K562 (cell line): ENCODE measurements around the gene SAMD8. TPM values are rescaled to one million over a fixed set of nuclear protein-coding genes. Genes with fewer than 3 reads are reported as not detected.

ENCODE experiments used
- ASH1L ChIP-seq: fragments of 450-650 bp; IDR thresholded peaks from 2 replicates; pipeline ENCODE4 v1.6.1; 2018; ENCODE audit warnings: borderline replicate concordance, mild to moderate bottlenecking, low read depth; ENCODE audit not compliant: partially characterized antibody
- BCOR ChIP-seq: fragments of 450-650 bp; IDR thresholded peaks from 2 replicates; pipeline ENCODE4 v1.6.1; 2016
- CHD1 ChIP-seq: fragments of 200-600 bp; sonication (generic); IDR thresholded peaks from one replicate; pipeline ENCODE4 v1.6.1; 2012; ENCODE audit warnings: mild to moderate bottlenecking, moderate library complexity, low read length, inconsistent platforms
- DPF2 ChIP-seq: fragments of 450-650 bp; IDR thresholded peaks from 2 replicates; pipeline ENCODE4 v1.6.1; 2016
- EWSR1 ChIP-seq: fragments of 450-650 bp; IDR thresholded peaks from 2 replicates; pipeline ENCODE4 v1.6.1; 2018; ENCODE audit warnings: borderline replicate concordance, mild to moderate bottlenecking, low read depth, moderate library complexity; ENCODE audit not compliant: partially characterized antibody
- GTF2F1 ChIP-seq: IDR thresholded peaks from 2 replicates; pipeline ENCODE4 v1.6.1; 2011; ENCODE audit warnings: low read depth, low read length, improper control_type of control experiment
- LEF1 ChIP-seq: fragments of 450-650 bp; IDR thresholded peaks from 2 replicates; pipeline ENCODE4 v1.6.1; 2016; ENCODE audit warnings: mild to moderate bottlenecking
- MYC ChIP-seq, 2 experiments: fragments of 250-450 bp in 1 of 2; sonication (Bioruptor Pico) in 1 of 2; IDR thresholded peaks; 2 replicates each; pipeline versions ENCODE4 v1.5.1 to v1.6.1; 2012 to 2021; ENCODE audit warnings: low read depth in 2 of 2, borderline replicate concordance in 1 of 2, improper control_type of control experiment in 1 of 2, low read length in 1 of 2, mild to moderate bottlenecking in 1 of 2, moderate library complexity in 1 of 2
- NFXL1 ChIP-seq: fragments of 450-650 bp; formaldehyde crosslinking; IDR thresholded peaks from 2 replicates; pipeline ENCODE4 v1.4.0; 2021; ENCODE audit warnings: mild to moderate bottlenecking
- POLR3A ChIP-seq: IDR thresholded peaks from 2 replicates; pipeline ENCODE4 v1.6.1; 2011; ENCODE audit warnings: borderline replicate concordance, mild to moderate bottlenecking, moderate library complexity; ENCODE audit not compliant: insufficient read length, insufficient read depth; ENCODE audit errors: extremely low read depth
- PTTG1 ChIP-seq: fragments of 450-650 bp; IDR thresholded peaks from 2 replicates; pipeline ENCODE4 v1.6.1; 2016; ENCODE audit warnings: low read depth, mild to moderate bottlenecking, missing genetic modification characterization, missing compliant biosample characterization
- RBM25 ChIP-seq: fragments of 200-400 bp; formaldehyde crosslinking; IDR thresholded peaks from 2 replicates; pipeline ENCODE4 v1.6.1; 2018; ENCODE audit warnings: low read length, low read depth, moderate library complexity; ENCODE audit not compliant: severe bottlenecking
- RBM39 ChIP-seq: fragments of 200-400 bp; formaldehyde crosslinking; optimal IDR thresholded peaks from 2 replicates; pipeline ENCODE3; 2018; ENCODE audit warnings: low read depth, low read length
- TAF1 ChIP-seq: IDR thresholded peaks from 2 replicates; pipeline ENCODE4 v1.6.1; 2011; ENCODE audit warnings: mild to moderate bottlenecking, low read length, moderate library complexity; ENCODE audit not compliant: insufficient read depth, control insufficient read depth, severe bottlenecking; ENCODE audit errors: extremely low read depth
- TGIF2 ChIP-seq: sonication (generic); formaldehyde crosslinking; IDR thresholded peaks from 2 replicates; pipeline ENCODE4 v1.8.1; 2022; ENCODE audit warnings: mild to moderate bottlenecking, missing genetic modification reagents, moderate library complexity
- XRCC5 ChIP-seq: fragments of 200-400 bp; formaldehyde crosslinking; IDR thresholded peaks from 2 replicates; pipeline ENCODE4 v1.6.1; 2017; ENCODE audit warnings: low read depth, mild to moderate bottlenecking, low read length
- ZBTB7A ChIP-seq: IDR thresholded peaks from 2 replicates; pipeline ENCODE4 v1.6.1; 2011; ENCODE audit warnings: low read depth, mild to moderate bottlenecking, low read length, moderate library complexity, borderline replicate concordance; ENCODE audit not compliant: control insufficient read depth
- ZBTB8A ChIP-seq: fragments of 450-650 bp; IDR thresholded peaks from 2 replicates; pipeline ENCODE4 v1.6.1; 2018; ENCODE audit warnings: mild to moderate bottlenecking, moderate library complexity; ENCODE audit not compliant: partially characterized antibody
- ZFP91 ChIP-seq: sonication (generic); formaldehyde crosslinking; IDR thresholded peaks from 2 replicates; pipeline ENCODE4 v1.8.0; 2022; ENCODE audit warnings: mild to moderate bottlenecking, missing genetic modification reagents
- ZNF436 ChIP-seq: fragments of 250-450, 450-650 bp; sonication (Bioruptor Pico); formaldehyde crosslinking; IDR thresholded peaks from 2 replicates; pipeline ENCODE4 v1.7.0; 2020; ENCODE audit warnings: mild to moderate bottlenecking
- ZNF444 ChIP-seq: fragments of 250-450 bp; sonication (Bioruptor Pico); IDR thresholded peaks from 2 replicates; pipeline ENCODE4 v1.4.0; 2020; ENCODE audit warnings: mild to moderate bottlenecking, moderate library complexity
- polyA plus RNA-seq, 8 experiments: library from polyadenylated mRNA; depleted of rRNA in 4 of 8; stranded (reverse) in 5 of 8; unstranded in 3 of 8; fragments of >200 nt; fragmentation: Nextera tagmentation in 2 of 8; fragmentation: Illumina TruSeq in 1 of 8; extraction: Ambion mirVana in 2 of 8; extraction: Trizol in 1 of 8; gene quantifications; 2 replicates each; pipeline versions ENCODE4 v1.2.1 to v1.2.3, GENCODE V29; 2011 to 2014; ENCODE audit warnings: inconsistent platforms in 1 of 8, missing spikeins in 1 of 8
- total RNA-seq, 7 experiments: library from RNA; depleted of rRNA in 6 of 7; stranded (reverse); fragments of >200 nt in 6 of 7; fragmentation: Illumina TruSeq in 2 of 7; extraction: Trizol in 2 of 7; gene quantifications; 2 replicates each; pipeline versions ENCODE4 v1.2.1 to v1.2.3, GENCODE V29; 2011 to 2021; ENCODE audit warnings: low replicate concordance in 1 of 7
- TF ChIP-seq, protein P1 (sequence below): IDR thresholded peaks from 2 replicates; pipeline ENCODE4 v1.6.1; 2016; ENCODE audit warnings: missing genetic modification characterization, missing compliant biosample characterization
- TF ChIP-seq, protein P2 (sequence below): fragments of 450-650 bp; conservative IDR thresholded peaks from 2 replicates; pipeline ENCODE4 v1.6.1; 2016; ENCODE audit warnings: missing genetic modification characterization, low read depth, mild to moderate bottlenecking, control low read depth, missing compliant biosample characterization

Gene SAMD8
- total and polyA plus RNA-seq, 9 of the 15 experiments (the other 6 are each of a cell fraction or from before 2014, with no cell fraction given) = 2.7 to 16.1 (median 6.2) TPM

DNA sequence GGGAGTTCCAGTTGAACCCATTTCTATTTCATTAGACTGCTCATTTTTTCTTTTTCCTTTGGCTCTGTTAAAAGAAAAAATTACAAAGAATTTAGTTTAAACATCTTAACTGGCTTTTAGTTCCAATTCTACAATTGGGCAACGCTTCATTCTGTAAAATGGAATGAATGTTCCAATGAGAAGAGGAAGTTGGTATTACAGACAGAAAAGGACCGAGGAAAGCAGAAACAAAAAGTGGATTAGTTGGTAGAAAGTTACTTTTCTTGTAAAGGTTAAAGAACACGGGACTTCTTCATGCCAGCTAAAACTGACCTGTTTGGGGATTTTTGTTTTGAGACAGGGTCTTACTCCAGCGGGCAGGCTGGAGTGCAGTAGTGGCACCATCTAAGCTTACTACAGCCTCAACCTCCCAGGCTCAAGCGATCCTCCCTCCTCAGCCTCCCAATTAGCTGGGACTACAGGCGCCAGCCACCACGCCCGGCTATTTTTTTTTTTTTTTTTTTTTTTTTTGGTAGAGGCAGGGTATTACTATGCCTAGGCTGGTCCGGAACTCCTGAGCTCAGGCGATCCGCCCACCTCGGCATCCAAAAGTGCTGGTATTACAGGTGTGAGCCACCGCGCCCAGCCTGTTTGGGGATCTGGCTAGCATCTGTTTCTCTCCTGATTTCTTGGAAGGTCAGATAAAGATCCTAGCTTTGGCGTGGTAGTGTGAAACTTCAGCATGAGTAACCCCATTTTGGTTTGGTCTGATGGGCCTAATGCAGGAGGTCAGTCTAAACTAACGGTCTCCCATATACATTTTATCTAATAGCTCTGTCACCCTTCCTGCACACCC is 97.8 kb downstream of the SAMD8 start (continued):
- TF ChIP-seq, protein P1, sequence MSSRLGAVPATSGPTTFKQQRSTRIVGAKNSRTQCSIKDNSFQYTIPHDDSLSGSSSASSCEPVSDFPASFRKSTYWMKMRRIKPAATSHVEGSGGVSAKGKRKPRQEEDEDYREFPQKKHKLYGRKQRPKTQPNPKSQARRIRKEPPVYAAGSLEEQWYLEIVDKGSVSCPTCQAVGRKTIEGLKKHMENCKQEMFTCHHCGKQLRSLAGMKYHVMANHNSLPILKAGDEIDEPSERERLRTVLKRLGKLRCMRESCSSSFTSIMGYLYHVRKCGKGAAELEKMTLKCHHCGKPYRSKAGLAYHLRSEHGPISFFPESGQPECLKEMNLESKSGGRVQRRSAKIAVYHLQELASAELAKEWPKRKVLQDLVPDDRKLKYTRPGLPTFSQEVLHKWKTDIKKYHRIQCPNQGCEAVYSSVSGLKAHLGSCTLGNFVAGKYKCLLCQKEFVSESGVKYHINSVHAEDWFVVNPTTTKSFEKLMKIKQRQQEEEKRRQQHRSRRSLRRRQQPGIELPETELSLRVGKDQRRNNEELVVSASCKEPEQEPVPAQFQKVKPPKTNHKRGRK (tag) = no peak
- no peak for TF ChIP-seq EWSR1
- TF ChIP-seq ZNF444 (CRISPR knock-in tag) = peak; percentile 89
- TF ChIP-seq ZNF436 (CRISPR knock-in tag) = no peak
- no peak for TF ChIP-seq MYC (IDR thresholded peaks at IDR 0.05; ENCODE audit: low read depth, low read length)
- peak; percentile 87; the same call in 1 of the 2 replicates for TF ChIP-seq MYC (CRISPR knock-in tag; IDR thresholded peaks at IDR 0.05; ENCODE audit: borderline replicate concordance, low read depth)
- TF ChIP-seq GTF2F1 = no peak
- no peak for TF ChIP-seq TGIF2 (CRISPR knock-in tag)
- TF ChIP-seq RBM25 = no peak
- TF ChIP-seq, protein P2, sequence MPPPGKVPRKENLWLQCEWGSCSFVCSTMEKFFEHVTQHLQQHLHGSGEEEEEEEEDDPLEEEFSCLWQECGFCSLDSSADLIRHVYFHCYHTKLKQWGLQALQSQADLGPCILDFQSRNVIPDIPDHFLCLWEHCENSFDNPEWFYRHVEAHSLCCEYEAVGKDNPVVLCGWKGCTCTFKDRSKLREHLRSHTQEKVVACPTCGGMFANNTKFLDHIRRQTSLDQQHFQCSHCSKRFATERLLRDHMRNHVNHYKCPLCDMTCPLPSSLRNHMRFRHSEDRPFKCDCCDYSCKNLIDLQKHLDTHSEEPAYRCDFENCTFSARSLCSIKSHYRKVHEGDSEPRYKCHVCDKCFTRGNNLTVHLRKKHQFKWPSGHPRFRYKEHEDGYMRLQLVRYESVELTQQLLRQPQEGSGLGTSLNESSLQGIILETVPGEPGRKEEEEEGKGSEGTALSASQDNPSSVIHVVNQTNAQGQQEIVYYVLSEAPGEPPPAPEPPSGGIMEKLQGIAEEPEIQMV (tag) = peak; percentile 87
- TF ChIP-seq XRCC5 = no peak
- no peak for TF ChIP-seq ZBTB8A
- no peak for TF ChIP-seq ASH1L
- TF ChIP-seq DPF2 = no peak
- TF ChIP-seq LEF1 = no peak
- TF ChIP-seq CHD1 = no peak
- TF ChIP-seq POLR3A = no peak
- TF ChIP-seq ZBTB7A = no peak
- no peak for TF ChIP-seq BCOR
- peak; percentile 60; the same call in 1 of the 2 replicates for TF ChIP-seq NFXL1 (CRISPR knock-in tag)
- no peak for TF ChIP-seq RBM39
- TF ChIP-seq ZFP91 = no peak
- TF ChIP-seq PTTG1 (tag) = peak; percentile 89
- TF ChIP-seq TAF1 = no peak
